Stimulated activated CD4-positive, alpha-beta T cell treated with anti-CD3 and anti-CD28 coated beads, Interleukin-1b, Interleukin-23, amount 100 ng/mL, for 4 hours (primary cell): ENCODE measurements around the gene BPNT1.
A peak's percentile ranks its signal among the peaks of the same experiment; 100 is the strongest.
"Not testable (repeated sequence)": the region's sequence is repeated elsewhere in the genome, so short reads cannot be mapped to it uniquely, and the experiment has no call there.

Experiments
- DNase-seq, 2 donors: peaks; one replicate each; pipeline ENCODE4 v3.0.0-alpha.2; 2020; ENCODE audit warnings: low read depth in 2 of 2

BPNT1 gene

DNA sequence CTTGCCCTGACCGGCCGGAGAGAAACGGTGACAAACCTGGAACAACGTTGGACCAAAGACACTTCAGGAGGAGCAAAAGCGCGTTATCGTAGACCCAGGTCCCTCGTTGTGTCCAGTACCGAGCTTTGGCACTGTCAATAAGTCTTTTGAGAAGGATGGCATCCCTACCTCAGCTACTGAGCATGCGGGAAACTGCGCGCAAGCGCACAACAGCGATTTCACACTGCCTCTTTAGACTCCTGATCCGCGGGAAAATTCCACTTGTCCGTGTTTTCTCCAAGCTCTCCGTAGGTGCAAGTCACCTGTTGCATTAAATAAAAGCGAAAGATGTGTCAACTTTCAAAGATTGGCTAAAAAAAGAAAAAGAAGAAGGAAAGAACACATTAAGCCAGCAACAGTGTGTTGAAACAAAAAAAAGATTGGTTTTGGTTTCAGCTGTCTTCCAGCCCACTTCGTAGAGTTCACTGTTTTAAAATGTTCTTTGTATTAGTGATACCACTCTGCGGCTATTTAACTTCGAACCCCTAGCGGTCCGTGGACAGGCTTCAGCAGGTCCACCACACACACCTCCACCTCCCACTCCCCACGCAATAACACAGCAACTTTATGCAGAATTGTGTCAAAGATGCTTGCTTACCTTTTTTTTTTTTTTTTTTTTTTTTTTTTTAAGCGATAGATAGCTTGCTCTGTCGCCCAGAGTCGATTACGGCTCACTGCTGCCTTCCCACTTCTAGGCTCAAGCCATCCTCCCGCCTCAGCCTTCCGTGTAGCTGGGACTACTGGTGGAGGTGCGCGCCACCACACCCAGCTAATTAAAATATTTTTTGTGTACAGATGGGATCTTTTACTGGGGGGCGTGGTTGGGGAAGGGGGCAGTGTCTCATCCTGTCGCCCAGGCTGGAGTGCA is at the start of gene BPNT1:
TSS of gene BPNT1 (minus strand) at position 139 of the 907 bp plus-strand sequence. CDS start 9,942 bp downstream, outside the sequence.
- peak; percentile 93 to 100 for DNase-seq

DNA sequence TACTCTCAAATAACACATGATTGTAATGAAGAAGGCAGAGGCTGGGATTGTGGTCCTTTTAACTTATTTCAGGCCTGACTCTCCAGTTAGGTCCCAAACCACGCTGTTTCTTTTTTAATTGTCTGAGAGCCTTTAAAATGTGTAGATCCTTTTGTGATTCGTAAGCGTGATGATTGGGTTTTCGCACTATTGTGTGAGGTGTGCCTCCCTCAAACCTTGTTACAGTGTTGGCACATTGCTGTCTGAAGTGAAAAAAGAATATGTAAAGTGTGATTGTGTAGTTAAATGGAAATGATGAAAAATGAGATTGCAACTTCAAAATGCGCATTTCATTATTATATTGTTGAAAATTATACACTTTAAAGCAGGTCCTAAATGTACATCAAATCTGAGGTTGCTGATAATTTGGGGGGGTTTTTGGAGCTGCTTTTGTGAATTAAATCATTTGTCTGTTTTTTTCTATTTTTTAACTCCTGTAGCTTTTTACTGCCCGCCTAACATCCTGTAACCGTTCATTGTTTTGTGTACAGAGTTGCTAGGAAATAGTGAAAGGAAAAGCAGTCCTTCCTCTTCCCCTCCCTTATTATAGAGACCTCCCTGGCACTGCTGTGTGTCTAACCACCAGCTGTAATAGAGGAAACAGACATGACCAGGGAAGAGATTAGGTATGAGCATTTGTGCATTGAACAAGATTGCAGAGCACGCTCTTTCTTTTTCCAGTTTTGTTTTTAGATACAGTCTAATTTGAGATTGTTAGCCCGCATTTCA is 47.6 kb upstream of the BPNT1 start:
- DNase-seq, result no peak

GRCh38 chr1:220135755-220136154 is 46.2 kb upstream of the BPNT1 start:
- no peak for DNase-seq

- DNase-seq, result no peak
Observed at GRCh38 chr1:220129479-220130210, 40.1 kb upstream of the BPNT1 start.

DNA sequence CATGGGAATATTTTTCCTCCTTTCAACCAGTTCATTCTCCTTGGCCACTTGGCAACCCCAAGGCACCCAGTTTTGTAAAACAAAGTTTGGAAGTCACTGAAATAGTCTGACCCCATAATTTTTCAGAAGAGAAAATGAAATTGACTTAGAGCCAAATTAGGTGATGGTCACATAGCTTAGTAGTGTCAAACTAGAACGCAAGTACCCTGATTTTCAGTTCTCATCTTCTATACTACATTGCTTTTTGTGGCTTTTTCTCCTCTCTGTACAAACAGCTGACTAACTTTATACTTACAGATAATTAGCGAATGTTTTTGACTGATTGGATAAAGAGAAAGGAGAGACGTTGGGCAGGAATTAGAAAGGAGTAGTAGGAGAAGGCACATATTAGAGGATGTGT is 37.5 kb upstream of the BPNT1 start:
- DNase-seq, result no peak

DNA sequence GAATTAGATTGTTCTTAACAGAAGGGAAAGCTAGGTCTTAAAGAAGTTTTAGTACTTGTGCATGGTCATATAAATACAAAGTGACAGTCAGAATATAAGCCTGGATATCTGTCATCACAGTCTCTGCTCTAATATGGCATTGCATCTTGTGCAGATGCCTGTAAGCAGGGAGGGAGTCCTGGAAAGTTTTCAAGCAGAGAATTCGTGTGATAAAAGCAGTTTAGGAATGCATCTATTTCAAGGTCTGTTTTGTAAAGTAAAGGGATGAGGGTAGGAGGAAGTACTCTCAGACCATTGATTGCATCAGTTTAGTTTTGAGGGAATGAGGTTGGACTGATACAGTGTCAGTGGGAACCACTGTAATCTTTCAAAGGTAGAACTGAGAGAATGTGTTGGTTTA is 35.0 kb upstream of the BPNT1 start:
- DNase-seq, result no peak

DNA sequence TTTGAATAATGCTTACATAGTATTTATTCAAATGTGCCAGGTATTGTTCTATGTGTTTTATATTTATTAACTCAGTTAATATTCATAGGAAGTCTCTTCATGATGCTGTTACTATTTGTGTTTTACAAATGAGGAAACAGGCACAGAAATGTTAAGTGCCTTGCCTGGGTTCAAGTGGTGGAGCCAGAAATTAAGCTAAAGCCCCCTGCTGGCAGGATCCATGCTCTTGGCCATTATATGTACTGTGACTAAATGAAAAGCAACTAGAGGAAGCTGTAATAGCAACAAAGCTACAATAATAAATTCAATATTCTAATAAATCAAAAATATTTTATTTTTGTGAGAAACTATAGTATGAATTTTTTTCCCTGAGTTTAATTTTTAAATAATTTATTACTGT is 34.3 kb upstream of the BPNT1 start:
- DNase-seq, result no peak

DNA sequence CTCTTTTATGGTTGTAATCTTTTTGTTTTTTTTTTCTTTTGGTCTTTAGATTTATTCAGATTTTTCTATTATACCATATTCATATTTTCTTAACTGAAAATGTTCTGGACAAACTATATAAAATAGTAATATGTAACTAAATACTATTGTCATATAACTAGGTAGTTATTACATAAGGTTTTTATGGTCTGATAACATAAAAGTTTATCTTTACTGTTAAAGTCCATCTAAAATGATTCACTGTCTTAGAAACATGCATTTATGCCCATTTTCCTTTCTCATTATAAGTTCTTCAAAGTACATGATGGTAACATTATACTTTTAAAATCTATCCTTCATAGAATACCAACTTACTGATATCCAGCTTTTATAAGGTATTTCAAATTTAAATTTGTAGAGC is 33.5 kb upstream of the BPNT1 start:
- no peak for DNase-seq

GRCh38 chr1:220121791-220122530 is 32.4 kb upstream of the BPNT1 start:
- no peak for DNase-seq

GRCh38 chr1:220119043-220119512 is 29.5 kb upstream of the BPNT1 start:
- DNase-seq, result no peak

- peak in 1 of 2 donors; percentile 12 for DNase-seq
Observed at GRCh38 chr1:220113136-220113695, 23.6 kb upstream of the BPNT1 start.

DNA sequence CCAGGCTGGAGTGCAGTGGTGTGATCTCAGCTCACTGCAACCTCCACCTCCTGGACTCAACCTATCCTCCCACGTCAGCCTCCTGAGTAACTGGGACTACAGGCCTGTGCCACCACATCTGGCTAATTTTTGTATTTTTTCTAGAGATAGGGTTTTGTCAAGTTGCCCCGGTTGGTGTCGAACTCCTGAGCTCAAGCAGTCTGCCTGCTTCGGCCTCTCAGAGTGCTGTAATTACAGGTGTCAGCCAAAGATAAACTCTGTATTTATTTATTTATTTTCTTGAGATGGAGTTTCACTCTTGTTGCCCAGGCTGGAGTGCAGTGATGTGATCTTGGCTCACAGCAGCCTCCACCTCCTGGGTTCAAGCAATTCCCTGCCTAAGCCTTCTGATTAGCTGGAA is 23.0 kb upstream of the BPNT1 start:
- DNase-seq, result not testable (repeated sequence)

DNA sequence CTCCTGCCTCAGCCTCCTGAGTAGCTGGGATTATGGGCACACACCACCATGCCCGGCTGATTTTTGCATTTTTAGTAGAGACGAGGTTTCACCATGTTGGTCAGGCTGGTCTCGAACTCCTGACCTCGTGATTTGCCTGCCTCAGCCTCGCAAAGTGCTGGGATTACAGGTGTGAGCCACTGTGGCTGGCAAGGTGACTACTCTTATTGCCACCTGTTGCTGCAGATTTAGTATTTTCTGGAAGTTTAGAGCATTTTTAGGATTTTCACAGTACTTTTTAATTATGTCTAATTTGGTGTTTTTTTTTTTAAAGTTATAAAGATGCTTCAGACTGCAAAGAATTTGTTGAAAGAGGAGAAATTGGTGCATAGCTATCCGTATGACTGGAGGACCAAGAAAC is 20.9 kb upstream of the BPNT1 start:
- not testable (repeated sequence) for DNase-seq

DNA sequence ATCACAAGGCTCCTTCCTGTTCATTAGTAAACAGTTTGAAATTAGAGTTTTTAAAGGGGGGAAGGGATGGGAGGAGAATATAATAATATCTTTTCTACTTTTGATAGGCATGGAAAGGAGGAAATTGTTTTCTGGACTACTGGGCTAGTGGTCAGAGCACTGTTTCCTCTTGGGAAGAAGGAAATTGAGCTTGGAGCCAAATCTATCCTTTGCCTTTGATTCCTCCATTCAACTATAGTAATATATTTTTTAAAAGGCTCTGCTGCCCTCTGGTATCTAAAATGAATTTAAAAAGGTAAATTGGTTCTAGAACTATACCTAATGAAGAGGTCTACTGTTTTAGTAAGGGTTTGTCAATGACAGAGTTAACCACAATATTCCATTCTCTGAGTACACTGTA is 10.2 kb upstream of the BPNT1 start:
- no peak for DNase-seq

- peak; percentile 90 to 95 for DNase-seq
Observed at GRCh38 chr1:220094016-220094911, 4.7 kb upstream of the BPNT1 start, which contains the start of gene IARS2. Gene IARS2, plus strand, starts transcription at chr1:220094132. Its CDS starts 85 bp downstream, at chr1:220094217.

- DNase-seq, result no peak
Observed at GRCh38 chr1:220093361-220094015, 3.9 kb upstream of the BPNT1 start.

DNA sequence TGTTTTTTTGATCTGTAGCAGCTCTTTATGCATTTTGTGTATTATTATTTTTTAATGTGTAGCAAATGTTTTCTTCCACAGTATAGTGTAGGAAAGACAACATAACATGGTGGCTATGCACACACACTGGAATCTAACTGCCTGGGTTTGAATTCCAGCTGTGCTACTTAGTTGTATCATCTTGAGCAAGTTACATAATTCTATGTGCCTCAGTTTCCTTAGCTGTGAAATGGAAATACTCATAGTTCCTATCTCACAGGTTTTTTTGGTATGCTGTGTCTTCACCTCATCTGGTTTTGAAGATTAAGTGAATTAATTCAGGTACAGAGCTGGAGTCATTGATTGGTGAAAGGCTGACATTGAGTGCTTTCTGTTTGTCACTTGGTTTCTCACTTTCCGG is 3.1 kb upstream of the BPNT1 start:
- DNase-seq, result no peak

DNA sequence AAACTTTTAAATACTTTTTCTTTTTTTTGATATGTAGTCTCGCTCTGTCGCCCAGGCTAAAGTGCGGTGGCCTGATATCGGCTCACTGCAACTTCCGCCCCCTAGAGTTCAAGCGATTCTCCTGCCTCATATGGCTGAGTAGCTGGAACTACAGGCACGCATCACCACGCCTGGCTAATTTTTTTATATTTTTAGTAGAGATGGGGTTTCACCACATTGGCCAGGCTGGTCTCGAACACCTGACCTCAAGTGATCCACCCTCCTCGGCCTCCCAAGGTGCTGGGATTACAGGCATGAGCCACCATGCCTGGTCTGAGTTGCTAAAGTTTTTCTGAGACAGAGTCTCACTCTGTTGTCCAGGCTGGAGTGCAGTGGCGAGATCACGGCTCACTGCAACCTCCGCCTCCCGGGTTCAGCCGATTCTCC is 3.3 kb downstream of the BPNT1 start:
- not testable (repeated sequence) for DNase-seq

GRCh38 chr1:220084460-220084859 is 5.1 kb downstream of the BPNT1 start:
- no peak for DNase-seq
